Measurements from ENCODE around the gene TMEM120A.
"Not testable (repeated sequence)": the region's sequence is repeated elsewhere in the genome, so short reads cannot be mapped to it uniquely, and the experiment has no call there.

Gene TMEM120A

GRCh38 chr7:75994388-75995051, at the start of gene TMEM120A:
TMEM120A (minus strand) TSS chr7:75994595; CDS start chr7:75994570, 25 bp downstream.
- peak; percentile 80 to 82 for DNase-seq (ENCODE audit: low read depth in 2 of 2)

DNA sequence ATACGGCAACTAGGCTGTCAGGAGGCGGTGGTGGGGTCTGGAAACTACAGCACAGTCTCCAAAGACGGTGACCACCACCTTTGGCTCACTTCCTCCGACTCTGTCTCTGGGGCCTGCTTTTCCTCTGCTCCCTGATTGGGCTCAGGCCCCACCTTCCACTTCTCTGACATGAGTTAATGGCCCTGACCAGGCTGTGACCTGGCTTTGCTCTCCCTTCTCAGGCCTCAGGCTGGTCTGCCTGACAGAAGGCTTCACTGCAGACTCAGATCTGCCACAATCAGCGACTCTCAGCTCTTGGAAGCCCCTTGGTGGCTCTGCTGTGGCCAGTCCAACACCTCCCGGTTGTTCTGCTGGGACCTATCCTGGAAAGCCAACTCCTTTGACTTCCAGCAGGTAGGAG, 45.7 kb upstream of the TMEM120A start:
- no peak for DNase-seq (ENCODE audit: low read depth in 2 of 2)

DNA sequence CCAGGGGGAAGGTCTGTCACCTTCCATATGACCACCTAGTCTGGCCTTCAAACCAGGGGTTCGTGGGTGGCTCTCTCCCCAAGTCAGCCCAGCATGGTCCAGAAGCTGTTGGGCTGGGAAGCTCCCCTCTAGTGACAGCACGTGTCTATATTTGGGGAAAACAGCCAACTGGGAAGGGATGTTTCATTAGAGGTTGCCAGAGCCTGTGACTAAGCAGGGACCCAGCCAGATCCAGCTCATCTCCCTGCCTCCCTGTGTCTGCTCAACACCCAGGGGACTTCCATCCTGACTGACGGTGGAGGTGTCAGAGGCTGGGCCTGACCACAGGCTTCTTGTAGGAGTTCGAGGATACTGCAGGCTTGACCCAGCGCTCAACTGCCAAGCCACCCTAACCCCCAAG, 42.9 kb upstream of the TMEM120A start:
- no peak for DNase-seq (ENCODE audit: low read depth in 2 of 2)

DNA sequence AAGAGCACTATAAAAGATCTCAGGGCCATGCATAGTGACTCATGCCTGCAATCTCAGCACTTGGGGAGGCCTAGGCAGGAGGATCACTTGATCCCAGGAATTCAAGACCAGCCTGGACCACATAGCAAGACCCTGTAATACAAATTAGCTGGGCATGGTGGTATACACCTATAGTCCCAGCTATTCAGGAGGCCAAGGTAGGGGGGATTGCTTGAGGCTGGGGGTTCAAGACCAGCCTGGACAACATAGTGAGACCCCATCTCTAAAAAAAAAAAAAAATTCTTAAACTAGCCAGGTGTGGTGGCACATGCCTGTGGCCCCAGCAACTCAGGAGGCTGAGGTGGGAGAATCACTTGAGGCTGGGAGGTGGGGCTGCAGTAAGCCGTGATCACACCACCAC, 37.6 kb upstream of the TMEM120A start:
- DNase-seq (ENCODE audit: low read depth in 2 of 2): no peak

DNA sequence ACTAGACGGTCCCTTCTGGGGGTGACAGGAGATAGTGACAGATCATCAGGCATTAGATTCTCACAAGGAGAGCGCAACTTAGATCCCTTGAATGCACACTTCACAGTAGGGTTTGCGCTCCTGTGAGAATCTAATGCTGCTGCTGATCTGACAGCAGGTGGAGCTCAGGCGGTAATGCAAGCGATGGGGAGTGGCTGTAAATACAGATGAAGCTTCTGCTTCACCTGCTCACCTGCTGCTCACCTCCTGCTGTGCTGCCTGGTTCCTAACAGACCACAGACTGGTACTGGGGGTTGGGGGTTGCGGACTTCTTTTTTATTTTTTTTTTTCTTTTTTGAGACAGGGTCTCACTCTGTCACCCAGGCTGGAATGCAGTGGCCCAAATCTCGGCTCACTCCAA, 35.3 kb upstream of the TMEM120A start:
- DNase-seq (ENCODE audit: low read depth in 2 of 2): not testable (repeated sequence)

GRCh38 chr7:76023002-76023401, 28.6 kb upstream of the TMEM120A start:
- no peak for DNase-seq (ENCODE audit: low read depth in 2 of 2)

- DNase-seq (ENCODE audit: low read depth in 2 of 2): no peak
Measured at GRCh38 chr7:76022026-76022780, 27.8 kb upstream of the TMEM120A start.

DNA sequence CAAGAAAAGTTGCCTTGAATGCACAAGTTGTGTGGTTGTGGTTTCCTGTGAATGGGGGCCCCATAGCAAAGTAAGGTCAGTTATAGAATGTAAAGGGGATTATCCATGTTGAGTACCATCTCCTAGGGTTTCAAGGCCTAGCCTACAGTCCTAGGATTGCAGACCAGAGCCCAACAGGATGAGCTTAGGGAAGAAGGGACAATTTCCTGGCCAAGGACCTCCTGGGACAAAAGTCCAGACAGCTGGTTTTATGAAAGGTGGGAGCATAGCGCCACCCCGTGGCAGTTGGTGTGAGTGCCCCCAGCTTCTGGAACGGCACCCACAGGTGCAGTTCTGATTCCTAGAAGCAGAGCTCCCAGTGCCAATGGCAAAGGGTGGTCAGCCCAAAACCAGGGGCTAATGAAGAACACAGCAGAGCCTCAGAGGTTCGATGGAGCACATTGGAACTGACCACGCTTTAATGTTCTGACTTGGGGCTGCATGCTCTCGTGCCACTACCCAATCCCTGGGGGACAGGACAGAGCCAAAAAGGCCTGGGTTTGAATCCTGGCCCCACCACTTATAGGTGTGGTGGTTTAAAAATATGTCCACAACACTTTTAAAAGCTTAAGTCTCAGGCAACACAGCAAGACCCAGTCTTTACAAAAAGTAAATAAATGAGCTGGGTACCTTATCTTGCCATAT, 25.8 kb upstream of the TMEM120A start:
- DNase-seq (ENCODE audit: low read depth in 2 of 2): peak; percentile 17 to 31

- not testable (repeated sequence) for DNase-seq (ENCODE audit: low read depth in 2 of 2)
Measured at GRCh38 chr7:76018520-76018919, 24.1 kb upstream of the TMEM120A start.

DNA sequence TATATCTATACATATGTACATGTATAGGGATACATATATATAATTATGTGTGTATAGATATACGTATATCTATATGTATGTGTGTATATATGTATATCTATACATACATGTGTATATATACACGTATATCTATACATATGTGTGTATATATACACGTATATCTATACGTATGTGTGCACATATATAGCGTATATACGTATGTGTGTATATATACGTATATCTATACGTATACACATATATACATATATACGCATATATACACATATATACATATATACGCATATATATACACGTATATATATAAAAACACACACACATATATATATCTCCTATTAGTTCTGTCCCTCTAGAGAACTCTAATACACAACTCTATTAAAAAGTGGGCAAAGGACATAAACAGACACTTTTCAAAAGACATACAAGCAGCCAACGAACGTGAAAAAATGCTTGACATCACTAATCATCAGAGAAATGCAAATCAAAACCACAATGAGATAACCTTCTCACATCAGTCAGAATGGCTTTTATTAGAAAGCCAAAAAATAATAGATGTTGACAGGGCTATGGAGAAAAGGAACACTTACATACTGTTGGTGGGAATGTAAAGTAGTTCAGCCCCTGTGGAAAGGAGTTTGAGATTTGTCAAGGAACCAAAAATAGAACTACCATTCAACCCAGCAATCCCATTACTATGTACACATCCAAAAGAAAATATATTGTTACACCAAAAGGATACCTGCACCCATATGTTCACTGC, 22.0 kb upstream of the TMEM120A start:
- no peak for DNase-seq (ENCODE audit: low read depth in 2 of 2)

GRCh38 chr7:76011442-76011861, 17.1 kb upstream of the TMEM120A start:
- DNase-seq (ENCODE audit: low read depth in 2 of 2): no peak

GRCh38 chr7:76009672-76010600, 15.5 kb upstream of the TMEM120A start:
- no peak for DNase-seq (ENCODE audit: low read depth in 2 of 2)

DNA sequence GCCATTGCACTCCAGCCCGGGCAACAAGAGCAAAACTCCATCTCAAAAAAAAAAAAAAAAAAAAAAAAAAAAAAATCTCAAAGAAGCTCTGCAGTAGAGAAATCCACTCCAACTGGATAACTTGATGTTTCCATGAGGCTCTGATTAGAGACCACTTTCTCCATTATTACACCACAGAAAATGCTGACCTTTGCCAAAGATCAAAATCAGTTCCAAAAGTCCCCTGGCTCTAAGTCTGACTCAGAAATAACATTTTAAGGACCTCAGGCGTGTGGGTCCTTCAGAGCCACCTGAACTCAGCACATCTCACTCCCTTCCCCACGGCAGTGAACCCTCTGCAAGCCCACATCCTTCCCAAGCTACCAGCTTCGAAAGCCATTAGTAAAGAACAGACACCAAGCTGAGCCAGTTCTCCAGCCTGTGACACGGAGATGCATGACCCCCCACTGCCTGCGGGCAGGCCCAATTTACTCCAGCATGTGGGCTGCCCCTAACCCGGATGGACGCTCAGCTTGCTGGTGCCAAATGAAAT, 13.8 kb upstream of the TMEM120A start:
- DNase-seq (ENCODE audit: low read depth in 2 of 2): no peak

GRCh38 chr7:76005004-76005403, 10.6 kb upstream of the TMEM120A start:
- not testable (repeated sequence) for DNase-seq (ENCODE audit: low read depth in 2 of 2)

- no peak for DNase-seq (ENCODE audit: low read depth in 2 of 2)
Measured at GRCh38 chr7:76003351-76003750, 9.0 kb upstream of the TMEM120A start.

- no peak for DNase-seq (ENCODE audit: low read depth in 2 of 2)
Measured at GRCh38 chr7:76002822-76003221, 8.4 kb upstream of the TMEM120A start.

DNA sequence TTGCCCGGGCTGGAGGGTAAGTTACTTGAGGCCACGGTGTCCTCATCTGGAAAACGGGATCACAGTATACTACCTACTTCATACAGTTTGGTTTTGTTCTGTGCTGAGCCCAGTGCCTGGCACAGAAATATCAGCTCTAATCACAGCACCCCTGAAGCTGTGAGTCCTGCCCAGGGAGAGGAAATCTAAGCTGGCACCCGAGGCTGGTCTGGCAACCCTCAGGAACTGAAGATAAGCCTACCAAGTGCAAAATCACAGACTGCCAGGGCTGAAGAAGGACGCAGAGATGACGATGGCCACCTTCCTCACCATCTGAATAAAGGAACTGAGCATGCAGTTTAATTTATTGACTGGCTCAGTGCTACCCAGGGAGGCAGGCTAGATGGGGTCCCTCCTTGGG, 7.7 kb upstream of the TMEM120A start:
- DNase-seq (ENCODE audit: low read depth in 2 of 2): no peak

DNA sequence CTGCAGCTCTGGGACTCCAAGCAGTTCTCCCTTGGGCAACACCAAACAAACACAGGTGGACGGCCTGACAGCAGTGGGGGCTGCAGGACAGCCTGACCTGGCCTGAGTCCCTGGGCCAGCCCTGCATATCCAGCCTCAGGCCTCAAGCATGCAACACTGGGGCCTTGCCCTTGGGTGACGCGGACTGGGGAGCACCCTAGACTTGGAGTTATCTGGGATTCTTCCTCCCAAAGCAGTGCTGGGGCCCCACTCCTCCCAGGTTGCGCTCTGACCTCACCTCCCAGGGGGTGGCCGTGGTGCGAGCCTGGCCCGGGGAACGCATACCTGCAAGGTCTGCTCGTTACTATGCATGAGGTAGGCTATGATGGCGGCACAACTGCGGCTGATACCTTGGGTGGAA, 6.2 kb upstream of the TMEM120A start:
- DNase-seq (ENCODE audit: low read depth in 2 of 2): no peak

DNA sequence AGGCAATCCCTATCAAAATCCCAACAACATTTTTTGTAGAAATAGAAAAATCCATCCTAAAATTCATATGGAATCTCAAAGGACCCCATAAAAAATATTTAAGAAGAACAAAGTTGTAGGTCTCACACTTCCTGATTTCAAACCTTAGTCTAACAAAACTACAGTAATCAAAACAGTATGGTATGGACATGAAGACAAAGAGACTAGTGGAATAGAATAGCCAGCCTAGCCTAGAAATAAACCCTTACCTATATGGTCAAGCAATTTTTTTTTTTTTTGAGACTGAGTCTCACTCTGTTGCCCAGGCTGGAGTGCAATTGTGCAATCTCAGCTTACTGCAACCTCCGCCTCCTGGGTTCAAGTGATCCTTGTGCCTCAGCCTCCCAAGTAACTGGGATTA, 3.6 kb upstream of the TMEM120A start:
- DNase-seq (ENCODE audit: low read depth in 2 of 2): no peak

GRCh38 chr7:75996476-75996875, 2.1 kb upstream of the TMEM120A start:
- DNase-seq (ENCODE audit: low read depth in 2 of 2): no peak

GRCh38 chr7:75995996-75996395, 1.6 kb upstream of the TMEM120A start:
- DNase-seq (ENCODE audit: low read depth in 2 of 2): no peak
